ENCODE measurements around the gene ATRX.
"Not testable (repeated sequence)": the region's sequence is repeated elsewhere in the genome, so short reads cannot be mapped to it uniquely, and the experiment has no call there.

ATRX gene, protein sequence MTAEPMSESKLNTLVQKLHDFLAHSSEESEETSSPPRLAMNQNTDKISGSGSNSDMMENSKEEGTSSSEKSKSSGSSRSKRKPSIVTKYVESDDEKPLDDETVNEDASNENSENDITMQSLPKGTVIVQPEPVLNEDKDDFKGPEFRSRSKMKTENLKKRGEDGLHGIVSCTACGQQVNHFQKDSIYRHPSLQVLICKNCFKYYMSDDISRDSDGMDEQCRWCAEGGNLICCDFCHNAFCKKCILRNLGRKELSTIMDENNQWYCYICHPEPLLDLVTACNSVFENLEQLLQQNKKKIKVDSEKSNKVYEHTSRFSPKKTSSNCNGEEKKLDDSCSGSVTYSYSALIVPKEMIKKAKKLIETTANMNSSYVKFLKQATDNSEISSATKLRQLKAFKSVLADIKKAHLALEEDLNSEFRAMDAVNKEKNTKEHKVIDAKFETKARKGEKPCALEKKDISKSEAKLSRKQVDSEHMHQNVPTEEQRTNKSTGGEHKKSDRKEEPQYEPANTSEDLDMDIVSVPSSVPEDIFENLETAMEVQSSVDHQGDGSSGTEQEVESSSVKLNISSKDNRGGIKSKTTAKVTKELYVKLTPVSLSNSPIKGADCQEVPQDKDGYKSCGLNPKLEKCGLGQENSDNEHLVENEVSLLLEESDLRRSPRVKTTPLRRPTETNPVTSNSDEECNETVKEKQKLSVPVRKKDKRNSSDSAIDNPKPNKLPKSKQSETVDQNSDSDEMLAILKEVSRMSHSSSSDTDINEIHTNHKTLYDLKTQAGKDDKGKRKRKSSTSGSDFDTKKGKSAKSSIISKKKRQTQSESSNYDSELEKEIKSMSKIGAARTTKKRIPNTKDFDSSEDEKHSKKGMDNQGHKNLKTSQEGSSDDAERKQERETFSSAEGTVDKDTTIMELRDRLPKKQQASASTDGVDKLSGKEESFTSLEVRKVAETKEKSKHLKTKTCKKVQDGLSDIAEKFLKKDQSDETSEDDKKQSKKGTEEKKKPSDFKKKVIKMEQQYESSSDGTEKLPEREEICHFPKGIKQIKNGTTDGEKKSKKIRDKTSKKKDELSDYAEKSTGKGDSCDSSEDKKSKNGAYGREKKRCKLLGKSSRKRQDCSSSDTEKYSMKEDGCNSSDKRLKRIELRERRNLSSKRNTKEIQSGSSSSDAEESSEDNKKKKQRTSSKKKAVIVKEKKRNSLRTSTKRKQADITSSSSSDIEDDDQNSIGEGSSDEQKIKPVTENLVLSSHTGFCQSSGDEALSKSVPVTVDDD (N-terminal part only)

DNA sequence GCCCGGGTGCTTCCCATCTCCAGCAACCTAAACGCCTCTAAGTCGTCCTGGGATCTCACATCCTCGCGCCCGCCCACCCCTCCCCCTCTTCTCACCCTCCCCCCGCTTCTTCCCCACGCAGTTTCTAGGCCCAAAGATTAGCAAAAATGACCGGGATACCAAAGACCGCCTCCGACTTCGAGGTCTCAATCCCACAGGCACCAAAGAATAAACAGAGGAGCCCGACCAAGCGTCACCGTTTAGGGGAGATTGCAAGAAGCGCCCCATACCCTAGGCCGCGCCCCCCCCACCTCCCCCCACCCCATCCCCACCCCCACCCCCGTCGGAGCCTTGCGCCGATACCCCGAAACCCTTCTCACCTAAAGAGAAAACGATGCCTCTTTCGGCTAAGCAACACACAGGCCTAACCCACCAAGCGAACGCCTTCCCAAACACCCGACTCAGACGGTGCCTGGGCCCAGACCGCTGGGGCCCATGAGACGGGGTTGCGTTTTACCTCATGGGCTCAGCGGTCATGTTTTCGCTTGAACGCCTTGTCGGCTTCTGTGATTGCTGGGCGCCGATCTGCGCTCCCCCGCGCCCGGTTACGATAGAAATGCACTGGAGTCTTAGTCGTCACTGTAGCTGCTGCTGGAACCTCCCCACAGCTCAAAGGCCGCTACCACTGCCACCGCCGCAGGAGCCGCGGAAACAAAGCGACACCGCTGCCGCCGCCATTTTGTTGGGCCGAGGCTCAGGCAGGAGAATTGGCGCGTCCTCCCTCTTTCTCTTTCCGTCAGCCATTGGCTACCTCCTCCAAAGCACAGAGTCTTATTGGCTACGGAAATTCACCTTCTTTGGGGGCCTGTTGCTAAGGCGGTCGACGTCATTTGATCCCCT, at the start of gene ATRX:
Gene ATRX, minus strand, starts transcription at position 731 of the 879 bp plus-strand sequence. Its CDS starts 215 bp downstream, at position 516.
- DNase-seq, result peak; percentile 59 to 68

DNA sequence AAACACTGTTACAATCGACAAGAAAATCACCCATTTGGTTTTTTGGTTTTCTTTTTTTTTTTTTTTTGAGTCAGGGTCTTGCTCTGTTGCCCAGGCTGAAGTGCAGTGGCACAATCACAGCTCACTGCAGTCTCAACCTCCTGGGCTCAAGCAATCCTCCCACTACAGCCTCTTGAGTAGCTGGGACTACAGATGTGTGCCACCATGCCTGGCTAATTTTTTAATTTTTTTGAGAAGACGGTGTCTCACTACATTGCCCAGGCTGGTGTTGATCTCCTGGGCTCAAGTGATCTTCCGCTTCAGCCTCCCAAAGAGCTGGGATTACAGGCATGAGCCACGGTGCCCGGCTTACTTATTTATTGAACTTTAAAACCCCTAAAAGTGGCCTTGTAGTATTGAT, 45.5 kb upstream of the ATRX start:
- not testable (repeated sequence) for DNase-seq

DNA sequence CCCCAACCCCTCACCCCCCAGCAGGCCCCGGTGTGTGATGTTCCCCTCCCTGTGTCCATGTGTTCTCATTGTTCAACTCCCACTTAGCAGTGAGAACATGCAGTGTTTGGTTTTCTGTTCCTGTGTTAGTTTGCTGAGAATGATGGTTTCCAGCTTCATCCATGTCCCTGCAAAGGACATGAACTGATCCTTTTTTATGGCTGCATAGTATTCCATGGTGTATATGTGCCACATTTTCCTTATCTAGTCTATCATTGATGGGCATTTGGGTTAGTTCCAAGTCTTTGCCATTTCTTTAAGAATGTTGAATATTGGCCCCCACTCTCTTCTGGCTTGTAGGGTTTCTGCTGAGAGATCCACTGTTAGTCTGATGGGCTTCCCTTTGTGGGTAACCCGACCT, 36.0 kb upstream of the ATRX start:
- DNase-seq, result not testable (repeated sequence)

DNA sequence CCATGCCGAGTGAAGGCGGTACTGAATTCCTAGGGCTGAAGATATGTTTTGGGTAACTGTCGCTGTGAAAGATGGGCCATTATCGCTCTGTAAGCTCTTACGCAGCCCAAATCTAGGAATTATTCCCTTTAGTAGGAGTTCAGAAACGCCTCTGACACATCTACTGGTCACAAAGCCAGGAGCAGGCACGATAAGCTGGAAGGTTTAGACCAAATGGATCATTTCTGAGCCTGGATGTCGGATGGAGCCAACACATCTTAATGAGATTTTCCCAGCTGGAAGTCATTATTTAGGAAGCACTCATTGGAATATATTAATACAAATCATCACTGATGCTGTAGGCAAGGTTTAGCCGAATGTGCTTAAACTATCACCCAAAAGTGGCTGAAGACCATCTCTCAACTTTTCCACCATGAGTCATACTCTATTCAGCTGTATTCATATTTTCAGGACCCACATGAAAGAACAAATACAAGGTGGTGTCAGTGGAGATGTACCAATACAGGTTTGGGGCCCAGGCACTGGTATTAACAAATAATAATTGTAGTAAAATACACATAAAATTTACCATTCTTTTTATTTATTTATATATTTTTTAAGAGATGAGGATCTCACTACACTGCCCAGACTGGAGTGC, 34.2 kb upstream of the ATRX start:
- no peak for DNase-seq

DNA sequence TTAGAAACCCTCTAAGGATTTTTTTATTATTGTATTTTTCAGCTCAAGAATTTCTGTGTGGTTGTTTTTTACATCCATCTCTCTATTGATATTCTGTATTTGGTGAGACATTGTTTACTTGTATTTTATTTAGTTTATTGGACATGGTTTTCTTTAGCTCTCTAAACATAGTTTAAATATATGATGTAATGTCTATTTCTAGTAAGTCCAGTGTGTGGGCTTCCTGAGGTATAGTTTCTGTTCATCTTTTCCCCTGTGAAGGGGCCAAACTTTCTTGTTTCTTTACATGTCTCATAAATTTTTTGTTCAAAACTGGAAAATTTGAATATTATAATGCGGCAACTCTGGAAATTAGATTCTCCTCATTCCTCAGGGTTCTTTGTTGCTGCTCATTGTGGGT, 28.2 kb upstream of the ATRX start:
- DNase-seq, result no peak

DNA sequence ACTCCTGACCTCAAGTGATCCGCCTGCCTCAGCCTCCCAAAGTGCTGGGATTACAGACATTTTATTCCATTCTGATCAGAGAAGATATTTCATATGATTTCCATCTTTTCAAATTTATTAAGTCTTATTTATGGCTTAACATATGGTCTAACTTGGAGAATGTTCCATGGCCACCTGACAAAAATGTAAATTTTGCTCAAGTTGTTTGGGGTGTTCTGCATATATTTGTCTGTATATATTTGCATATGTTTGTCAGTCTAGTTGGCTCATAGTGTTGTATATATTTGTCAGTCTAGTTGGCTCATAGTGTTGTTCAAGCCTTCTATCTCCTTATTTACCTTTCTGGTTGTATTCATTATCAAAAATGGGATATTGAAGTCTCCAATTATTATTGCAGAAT, 16.2 kb upstream of the ATRX start:
- no peak for DNase-seq

DNA sequence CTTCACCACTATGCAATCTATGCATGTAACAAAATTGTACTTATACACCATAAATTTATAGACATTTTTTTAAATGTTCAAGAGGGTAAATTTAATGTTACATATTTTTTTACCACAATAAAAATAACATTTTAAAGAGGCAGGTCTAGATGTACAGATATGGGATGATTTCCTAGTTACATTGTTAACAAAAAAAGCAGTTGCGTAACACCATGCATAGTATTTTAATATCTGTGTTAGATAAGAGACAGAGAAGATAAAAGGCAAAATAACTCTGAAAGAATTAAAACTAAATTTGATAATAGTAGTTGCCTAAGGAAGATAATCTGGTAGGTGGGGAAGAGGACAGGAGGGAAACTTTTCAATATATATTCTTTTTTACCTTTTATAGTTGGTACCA, 9.1 kb upstream of the ATRX start:
- no peak for DNase-seq

DNA sequence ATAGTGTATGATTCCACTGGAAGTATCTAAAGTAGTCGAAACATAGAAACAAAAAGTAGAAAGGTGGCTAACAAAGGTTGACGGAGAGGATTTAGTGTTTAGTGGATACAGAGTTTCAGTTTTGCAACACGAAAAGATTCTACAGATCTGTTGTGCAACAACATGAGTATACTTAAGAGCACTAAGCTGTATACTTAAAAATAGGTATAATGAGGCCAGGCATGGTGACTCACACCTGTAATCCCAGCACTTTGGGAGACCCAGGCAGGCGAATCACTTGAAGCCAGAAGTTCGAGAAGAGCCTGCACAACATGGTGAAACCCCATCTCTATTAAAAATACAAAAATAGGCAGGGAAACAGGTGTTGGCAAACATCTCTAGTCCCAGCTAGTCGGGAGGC, 7.9 kb upstream of the ATRX start:
- DNase-seq, result no peak

DNA sequence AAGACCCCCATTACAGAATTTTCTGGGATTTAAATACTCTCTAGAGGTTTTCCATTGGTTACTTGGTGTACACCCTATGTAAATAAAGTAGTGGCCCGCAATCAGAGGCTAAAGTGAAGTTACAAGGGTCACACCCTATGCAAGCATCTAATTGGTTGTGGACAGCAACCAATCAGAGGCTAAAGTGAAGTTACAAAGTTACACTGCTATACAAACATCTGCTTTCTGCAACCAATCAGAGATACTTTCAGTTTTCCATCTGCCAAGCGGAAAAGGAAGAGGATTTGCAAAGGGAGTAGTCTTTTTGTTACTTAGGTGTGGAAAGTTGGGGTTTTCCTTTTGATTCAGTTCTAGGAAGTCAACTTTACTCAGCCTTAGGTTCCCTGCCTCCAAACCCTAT, 2.0 kb upstream of the ATRX start:
- DNase-seq, result peak; percentile 67 to 71

DNA sequence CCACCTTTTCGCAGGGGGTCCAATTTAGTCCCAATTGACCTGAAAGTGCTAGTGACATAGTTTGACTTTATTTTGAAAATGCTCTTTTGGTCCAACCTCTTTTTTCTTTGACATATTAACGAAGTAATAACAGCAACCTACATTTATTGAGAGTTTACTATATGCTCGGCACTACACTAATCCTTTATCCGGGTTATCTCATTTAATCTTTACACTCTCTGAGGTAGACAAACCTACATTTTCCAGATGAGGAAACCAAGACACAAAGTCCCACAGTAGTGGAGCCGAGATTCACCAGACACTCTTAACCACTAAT, 307 bp upstream of the ATRX start:
- peak in 1 of 2 experiments; percentile 6 for DNase-seq

DNA sequence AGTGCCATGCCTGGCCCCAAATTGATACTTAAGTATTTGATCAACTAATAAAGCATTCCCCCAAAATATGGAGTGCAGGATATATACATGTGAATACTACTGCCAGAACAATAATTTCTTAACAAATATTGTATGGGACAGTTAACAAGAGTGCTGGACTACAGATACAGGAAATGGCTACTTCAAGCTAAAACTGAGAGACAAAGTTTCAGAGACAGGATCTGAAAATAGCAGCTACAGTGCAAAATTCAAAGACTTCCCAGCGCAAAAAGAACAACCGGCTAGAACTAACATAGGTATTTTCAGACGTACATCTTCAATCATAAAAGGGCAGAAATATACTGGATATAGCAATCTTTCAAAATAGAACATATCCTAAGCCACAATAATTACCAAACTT, 6.3 kb downstream of the ATRX start:
- no peak for DNase-seq

DNA sequence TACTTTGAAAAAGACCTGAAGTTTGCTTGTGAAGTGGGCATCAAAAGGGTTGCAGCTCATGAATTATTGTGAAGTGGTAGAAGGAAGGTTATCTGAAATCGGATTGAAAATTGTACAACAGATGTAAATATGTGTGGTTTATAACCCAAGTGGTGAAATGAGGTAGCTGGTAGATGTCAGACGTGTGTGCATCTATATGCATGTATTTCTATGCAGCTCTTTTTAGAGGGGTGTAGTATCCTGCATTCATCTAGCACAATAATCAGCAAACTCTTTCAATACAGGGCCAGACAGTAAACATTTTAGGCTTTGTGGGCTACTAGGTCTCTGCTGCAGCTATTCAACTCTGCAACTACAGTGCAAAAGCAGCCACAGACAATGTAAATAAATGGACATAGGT, 9.4 kb downstream of the ATRX start:
- DNase-seq, result no peak

DNA sequence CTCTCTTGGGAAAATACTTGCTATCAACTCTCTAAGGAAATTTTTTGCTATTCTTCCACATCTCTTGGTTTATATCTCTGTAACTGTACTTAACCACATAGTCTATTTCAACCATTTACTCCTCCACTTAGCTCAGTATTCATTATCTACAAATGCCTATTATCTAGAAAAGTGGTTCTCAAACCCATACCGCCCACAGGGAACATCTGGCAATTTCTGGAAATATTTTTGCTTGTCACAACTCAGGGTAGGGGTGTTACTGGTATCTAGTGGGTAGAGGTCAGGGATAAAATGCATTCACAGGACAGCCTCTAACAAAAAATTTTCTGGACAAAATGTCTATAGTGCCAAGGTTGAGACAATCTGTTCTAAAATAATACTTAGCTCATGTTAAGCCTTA, 14.4 kb downstream of the ATRX start:
- no peak for DNase-seq

DNA sequence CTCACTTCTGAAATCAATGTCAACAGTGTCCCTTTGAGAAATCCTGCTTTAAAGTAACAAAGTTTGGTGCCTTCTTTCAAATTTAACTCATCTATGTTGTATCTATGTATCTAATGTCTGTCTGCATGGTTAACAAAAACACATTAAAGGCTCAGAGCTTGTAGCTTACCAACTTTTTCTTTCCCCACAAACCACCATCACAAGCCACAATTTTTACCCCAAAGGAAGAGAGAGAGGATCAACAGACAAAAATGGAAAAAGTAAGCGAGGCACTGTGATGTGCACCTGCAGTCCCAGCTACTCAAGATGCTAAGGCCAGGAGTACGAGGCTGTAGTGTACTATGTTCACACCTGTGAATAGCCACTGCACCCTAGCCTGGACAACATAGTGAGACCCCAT, 17.2 kb downstream of the ATRX start:
- DNase-seq, result no peak

DNA sequence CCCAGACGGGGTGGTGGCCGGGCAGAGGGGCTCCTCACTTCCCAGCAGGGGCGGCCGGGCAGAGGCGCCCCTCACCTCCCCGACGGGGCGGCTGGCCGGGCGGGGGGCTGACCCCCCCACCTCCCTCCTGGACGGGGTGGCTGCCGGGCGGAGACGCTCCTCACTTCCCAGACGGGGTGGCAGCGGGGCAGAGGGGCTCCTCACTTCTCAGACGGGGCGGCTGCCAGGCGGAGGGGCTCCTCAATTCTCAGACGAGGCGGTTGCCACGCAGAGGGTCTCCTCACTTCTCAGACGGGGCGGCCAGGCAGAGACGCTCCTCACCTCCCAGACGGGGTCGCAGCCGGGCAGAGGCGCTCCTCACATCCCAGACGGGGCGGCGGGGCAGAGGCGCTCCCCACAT, 19.8 kb downstream of the ATRX start:
- not testable (repeated sequence) for DNase-seq

DNA sequence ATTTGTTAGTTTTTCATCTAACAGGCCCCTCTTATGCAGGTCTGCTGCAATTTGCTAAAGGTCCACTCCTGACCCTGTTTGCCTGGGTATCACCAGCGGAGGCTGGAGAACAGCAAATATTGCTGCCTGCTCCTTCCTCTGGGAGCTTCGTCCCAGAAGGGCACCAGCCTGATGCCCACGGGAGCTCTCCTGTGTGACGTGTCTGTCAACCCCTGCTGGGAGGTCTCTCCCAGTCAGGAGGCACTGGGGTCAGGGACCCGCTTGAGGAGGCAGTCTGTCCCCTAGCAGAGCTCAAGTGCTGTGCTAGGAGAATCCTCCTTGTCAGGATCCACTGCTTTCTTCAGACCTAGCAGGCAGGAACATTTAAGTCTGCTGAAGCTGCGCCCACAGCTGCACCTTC, 30.5 kb downstream of the ATRX start:
- DNase-seq, result no peak

DNA sequence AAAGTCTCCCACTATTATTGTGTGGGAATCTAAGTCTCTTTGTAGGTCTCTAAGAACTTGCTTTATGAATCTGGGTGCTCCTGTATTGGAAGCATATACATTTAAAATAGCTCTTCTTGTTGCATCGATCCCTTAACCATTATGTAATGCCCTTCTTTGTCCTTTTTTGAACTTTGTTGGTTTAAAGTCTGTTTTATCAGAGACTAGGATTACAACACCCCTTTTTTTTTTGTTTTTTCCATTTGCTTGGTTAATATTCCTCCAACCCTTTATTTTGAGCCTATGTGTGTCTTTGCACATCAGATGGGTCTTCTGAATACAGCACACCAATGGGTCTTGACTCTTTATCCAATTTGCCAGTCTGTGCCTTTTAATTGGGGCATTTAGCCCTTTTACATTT, 32.1 kb downstream of the ATRX start:
- not testable (repeated sequence) for DNase-seq

DNA sequence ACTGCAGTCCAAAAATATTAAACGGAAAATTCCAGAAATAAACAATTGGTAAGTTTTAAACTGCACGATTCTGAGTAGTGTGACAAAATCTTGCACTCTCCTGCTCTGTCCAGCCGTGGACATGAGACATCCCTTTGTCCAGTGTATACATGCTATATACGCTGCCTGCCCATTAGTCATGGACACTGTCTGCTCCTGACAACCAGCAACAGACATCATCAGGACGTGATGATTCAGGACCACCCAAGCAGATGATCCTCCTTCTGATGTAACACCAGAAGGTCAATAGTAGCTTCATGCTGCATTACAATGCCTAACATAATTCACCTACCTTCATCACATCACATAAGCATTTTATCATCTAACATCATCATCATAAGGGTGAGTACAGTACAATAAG, 36.3 kb downstream of the ATRX start:
- DNase-seq, result no peak

DNA sequence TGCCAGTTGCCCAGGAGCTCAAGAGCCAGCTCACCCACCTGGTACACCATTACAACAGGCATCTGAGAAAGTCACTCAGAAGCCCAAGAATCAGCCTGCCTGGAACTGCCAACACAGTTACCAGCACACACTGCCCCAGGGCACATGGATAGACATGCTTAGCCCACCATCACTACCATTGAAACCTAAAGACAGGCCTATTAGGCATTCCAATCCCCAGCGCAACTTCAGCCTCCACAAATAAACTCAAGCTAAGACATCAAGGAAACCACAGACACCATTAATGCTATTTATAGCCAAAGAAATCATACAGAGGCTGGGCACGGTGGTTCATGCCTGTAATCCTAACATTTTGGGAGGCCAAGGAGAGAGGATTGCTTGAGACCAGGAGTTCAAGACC, 42.3 kb downstream of the ATRX start:
- no peak for DNase-seq

DNA sequence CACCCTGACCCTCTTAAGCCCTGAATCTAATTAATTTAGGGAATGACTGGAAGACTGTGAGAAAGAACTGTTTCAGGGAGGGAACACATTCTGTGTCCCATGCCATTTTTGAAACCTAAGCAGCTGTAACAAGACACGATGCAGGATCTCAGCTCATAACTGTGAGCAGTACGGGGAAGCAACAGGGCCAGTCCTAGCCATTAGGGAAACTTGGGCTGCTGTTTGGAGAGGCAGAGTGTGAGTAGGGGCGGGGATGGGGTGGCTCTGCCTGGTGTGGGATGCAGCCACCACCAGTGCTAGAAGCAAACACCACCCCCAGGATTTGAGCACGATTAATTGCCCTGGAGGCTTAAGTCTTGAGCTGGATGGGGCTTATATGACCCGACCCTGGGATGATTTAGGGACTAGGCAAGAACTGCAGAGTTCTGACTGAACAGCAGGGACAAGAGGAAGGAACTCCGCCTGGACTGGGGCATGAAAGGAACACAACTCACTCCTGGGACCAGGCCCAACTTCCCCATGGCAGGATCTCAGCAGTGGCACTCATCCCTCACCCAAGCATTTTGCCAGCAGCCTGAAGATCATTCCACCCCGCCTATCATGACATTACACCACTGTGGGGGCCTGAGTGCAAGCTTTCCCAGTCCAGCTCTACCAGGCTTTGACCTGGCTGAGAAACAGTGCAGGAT, 43.1 kb downstream of the ATRX start:
- no peak for DNase-seq

DNA sequence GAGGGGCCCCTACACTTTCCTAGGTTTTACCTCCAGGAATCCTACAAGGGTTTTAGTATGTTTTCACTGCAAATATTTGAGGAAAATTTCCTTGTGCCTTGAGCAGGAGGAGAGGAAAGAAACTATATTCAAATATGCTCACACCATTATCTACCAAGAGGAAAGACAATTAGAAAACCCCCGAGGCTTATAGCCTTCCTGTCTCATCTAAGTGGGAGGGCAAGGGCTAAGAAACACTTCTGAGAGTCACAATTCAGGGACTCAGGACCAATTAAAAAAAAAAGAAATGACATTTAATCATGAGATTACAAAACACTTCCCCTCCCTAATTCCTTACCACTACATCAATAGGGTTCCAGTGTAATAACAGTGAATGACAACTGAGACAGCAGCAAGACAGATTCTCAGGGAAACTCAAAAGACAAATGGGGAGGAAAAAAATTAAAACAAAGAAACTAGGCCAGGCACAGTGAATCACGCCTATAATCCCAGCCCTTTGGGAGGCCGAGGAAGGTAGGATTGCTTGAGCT, 45.6 kb downstream of the ATRX start:
- DNase-seq, result no peak

Measured in AML-193 (cell line).